HG03575 (cell line): Measurements from ENCODE around the gene CYTH2.

Experiments used
- ATAC-seq: cut with Tn5 transposase; IDR thresholded peaks from one replicate; pipeline ENCODE4 v1.9.1; 2021; ENCODE audit not compliant: unreplicated experiment, insufficient number of reproducible peaks, low FRiP score; ENCODE audit errors: extremely low read depth

CYTH2 gene

DNA sequence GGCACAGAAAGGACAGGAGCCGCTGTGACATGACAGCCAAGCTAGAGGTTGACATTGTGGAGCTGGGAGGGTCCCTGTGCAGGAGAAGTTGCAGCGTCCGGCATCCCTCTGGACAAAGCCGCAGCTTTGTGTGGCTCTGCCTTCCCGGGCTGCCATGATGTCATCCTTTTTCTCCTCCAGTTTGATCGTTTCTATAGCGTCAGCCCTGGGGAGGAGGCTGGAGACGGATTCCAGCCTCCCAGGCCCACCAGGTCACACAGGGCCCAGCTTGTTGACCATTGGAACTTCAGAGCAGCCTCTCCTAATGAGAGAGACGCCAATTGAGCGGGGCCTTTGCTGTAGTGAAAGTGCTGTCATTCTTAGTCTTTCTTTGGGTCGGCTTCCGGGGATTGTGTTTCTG, 17.5 kb upstream of the CYTH2 start:
- no peak for ATAC-seq

DNA sequence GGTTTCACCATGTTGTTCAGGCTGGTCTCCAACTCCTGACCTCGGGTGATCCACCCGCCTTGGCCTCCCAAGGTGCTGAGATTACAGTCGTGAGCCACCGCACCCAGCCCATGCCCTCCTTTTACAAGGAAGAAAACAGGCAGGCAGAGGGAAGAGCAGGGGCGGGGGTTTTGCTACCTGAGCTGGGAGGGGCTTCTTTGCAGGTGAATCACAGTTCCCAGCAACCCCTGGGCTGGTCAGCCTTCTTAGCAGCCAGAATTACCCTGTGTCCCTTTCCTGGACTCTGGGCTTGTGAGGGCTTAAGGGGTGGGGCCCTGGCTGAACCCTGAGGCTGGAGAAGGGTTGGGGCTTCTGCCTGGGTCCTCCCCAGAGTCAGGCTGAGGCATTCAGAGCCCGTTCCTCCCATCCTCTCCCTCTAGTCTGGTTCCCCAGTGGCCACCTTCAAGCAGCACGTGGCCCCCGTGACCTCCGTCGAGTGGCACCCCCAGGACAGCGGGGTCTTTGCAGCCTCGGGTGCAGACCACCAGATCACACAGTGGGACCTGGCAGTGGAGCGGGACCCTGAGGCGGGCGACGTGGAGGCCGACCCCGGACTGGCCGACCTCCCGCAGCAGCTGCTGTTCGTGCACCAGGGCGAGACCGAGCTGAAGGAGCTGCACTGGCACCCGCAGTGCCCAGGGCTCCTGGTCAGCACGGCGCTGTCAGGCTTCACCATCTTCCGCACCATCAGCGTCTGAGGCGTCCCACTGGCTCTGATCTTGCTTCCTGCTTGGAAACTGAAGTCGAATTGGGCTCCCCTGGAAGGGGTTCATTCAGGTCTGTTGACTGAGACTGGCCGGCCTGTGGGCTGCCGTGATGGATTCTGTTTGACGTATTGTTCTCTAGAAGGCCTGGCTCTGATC, 16.6 kb upstream of the CYTH2 start:
- no peak for ATAC-seq

DNA sequence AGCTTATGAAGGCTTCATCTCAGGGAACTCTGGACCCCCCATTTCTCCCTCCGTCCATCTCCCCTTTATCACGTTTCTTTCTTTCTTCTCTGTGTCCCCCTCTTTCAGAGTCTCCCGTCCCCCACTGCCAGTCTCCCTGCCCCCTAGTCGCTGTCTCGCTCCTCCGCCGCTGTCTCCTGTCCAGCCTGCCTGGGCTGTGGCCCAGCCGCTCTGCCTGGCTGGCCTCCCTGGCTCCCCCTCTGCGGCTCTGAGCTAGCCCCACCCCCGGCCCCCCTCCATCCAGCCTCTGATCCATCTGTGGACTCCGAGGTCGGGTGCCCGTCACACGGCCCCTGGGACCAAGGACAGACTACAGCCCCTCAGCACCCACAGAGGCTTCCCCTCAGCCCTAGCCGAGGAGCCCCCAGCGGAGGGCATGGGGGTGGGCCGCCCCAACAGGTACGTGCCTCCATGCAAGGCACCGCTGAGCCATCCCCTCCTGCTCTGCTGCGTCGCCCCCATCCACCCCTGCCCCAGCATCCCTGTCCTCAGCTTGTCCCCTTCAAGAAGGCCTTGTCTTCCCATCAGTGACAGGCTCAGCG, 14.9 kb upstream of the CYTH2 start:
- ATAC-seq: no peak

DNA sequence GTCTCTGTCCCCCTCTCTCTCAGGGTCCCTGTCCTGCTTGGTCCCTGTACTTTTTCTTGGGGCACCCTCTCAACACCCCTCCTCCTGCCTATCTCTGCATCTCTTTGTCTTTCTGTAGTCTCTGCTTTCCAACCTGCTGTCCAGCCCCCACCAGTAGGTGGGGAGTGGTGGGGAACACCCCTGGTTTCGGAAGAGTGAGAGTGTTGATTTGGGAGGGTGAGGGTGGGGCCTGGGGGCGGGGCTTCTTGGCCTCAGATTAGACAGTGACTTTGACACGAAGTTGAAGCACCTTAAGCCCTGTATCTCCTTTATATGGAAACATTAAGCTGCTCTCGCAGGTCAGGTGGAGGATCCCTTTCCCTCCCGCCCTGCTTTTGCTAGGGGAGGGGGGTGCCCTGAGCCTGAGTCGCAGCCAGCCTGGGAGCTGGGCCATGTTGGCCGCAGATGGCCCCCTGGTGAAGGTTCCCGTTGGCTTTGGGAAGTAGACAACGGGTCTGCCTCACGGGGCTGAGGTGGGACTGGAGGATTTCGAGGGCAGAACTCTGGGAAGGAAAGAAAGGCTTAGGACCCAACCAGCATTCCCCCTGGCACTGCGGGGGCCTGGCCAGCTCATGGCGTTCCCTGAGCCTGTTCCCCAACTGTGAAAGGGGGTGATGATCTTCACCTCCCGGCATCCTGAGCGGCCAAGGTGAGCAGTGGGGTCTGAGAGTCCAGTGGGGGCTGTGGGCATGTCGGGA, 13.8 kb upstream of the CYTH2 start, which contains the start of gene KCNJ14:
KCNJ14 (plus strand) TSS at position 404 of the 737 bp plus-strand sequence. CDS start 6,151 bp downstream, outside the sequence.
- ATAC-seq: no peak

DNA sequence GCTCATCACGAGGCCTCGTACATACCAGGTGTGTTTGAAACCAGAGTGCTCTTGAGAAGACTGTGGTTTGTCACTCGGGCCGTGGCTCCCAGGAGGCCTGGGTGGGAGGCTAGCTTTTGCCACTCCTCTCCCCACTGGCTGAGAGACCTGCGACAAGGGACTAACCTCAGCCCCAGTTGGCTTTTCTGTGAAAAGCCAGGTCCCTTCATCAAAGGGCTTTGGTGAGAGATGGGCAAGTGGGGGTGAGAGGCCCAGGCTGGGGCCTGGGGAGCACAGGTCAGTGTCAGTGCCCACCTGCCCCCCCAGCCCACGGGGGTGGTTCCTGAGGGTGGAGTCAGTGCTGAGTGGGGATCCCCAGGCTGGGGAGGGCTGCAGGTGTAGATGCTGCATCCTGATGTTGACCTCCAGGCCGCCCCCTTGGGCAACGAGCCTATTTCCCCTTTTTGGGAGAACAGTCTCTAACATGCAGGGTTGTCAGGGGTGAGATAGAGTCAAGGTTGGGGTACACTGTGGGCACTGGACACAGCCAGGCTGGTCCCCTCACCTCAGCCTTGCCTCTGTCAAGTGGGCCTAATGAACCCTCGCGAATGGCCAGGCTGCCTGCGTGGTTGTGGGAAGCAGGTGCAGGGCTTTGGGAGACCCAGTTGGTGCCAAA, 13.1 kb upstream of the CYTH2 start:
- no peak for ATAC-seq

DNA sequence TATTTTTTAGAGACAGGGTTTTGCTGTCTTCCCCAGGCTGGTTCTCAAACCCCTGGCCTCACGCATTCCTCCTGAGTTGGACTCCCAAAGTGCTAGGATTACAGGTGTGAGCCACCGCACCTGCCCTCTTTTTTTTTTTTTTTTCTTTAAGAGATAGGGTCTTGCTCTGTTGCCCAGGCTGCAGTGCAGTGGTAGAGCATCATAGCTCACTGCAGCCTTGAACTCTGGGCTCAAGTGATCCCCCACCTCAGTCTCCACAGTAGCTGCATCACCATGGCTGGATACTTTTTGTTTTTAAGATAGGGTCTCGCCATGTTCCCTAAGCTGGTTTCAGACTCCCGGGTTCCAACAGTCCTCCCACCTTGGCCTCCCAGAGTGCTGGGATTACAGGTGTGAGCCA, 12.3 kb upstream of the CYTH2 start:
- ATAC-seq: no peak

DNA sequence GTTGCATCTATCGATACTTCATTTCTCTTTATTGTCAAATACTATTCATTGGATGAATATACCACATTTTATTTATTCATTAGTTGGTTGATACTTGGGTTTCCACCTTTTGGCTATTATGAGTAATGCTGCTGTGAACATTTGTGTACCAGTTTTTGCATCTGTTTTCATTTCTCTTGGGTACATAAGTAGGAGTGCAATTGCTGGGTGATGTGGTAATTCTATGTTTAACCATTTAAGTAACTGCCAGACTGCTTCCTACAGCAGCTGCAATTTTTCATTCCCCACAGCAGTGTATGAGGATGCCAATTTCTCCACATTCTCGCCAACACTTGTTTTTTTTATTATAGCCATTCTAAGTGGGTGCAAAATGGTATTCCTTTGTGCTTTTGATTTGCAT, 11.2 kb upstream of the CYTH2 start:
- no peak for ATAC-seq

DNA sequence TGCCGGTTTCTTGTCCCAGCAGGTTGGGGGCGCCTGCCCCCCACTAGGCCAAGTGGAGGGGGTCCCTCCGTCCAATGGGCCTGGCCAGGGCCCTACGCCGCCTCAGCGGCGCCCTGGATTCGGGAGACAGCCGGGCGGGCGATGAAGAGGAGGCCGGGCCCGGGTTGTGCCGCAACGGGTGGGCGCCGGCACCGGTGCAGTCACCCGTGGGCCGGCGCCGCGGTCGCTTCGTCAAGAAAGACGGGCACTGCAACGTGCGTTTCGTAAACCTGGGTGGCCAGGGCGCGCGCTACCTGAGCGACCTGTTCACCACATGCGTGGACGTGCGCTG, 7.6 kb upstream of the CYTH2 start:
- ATAC-seq: no peak

DNA sequence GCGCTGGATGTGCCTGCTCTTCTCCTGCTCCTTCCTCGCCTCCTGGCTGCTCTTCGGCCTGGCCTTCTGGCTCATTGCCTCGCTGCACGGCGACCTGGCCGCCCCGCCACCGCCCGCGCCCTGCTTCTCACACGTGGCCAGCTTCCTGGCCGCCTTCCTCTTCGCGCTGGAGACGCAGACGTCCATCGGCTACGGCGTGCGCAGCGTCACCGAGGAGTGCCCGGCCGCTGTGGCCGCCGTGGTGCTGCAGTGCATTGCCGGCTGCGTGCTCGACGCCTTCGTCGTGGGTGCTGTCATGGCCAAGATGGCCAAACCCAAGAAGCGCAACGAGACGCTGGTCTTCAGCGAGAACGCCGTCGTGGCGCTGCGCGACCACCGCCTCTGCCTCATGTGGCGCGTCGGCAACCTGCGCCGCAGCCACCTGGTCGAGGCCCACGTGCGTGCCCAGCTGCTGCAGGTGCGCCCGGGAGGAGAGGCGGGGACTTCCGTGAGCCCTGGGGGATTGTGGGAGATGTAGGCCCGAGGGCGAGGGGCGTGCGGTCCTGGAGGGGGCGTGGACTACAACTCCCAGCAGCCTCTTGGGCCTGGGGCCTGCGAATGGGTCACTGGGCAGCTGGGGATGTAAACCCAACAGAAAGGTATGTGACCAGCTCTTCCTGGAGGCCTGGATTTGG, 7.0 kb upstream of the CYTH2 start:
- no peak for ATAC-seq

DNA sequence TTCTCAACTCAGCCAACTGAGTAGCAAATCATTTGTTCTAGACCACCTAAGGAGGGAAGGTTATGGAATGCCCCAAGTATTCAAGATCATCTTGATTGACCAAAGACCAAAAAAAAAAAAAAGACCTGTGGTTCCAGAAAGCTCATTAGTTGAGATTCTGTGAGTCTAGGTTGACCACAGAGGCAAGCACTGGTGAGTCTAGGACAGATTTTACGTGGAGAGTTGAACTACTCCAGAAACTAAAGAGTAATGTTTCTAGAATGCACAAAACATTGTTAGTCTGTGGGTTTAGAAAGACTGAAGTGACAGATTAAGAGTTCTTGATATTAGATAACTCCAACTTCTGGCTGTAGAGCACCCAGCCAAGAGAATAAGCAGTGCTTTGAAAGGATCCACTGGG, 4.0 kb upstream of the CYTH2 start:
- no peak for ATAC-seq

DNA sequence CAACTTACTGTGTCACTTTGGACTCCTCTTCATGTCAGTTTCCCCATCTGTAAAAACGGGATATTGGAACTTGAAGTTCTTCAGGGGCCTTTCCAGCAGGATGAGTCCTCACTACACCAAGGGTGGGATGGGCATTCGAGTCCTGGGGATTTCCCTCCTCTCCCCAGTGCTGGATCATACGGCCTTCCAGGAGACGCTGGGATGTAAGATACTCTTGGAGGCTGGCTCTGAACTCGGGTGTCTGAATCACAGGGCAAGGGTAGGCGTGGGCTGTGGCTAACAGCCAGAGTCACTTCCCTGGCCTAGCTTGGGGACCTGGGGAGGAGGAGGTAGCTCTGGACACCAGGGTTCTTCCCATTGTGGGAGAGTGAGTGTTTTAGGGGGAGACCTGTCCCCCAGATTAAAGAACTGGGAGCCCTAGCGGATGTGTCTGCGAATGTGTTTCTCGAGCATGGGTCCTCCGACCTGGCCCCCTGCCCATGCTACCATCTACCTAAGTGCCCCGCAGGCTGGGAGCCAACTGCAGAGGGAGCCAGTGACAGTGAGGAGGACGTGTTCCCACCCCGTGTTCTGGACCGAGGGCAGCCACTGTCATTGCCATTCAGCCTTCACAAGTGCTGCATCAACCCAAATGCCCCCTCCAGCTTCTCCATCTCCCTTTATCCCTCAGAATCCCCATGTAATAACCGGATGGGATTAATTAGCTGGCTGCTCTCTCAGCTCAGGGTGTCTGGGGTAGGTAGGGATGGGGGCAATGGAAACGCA, 2.4 kb upstream of the CYTH2 start:
- ATAC-seq: no peak

DNA sequence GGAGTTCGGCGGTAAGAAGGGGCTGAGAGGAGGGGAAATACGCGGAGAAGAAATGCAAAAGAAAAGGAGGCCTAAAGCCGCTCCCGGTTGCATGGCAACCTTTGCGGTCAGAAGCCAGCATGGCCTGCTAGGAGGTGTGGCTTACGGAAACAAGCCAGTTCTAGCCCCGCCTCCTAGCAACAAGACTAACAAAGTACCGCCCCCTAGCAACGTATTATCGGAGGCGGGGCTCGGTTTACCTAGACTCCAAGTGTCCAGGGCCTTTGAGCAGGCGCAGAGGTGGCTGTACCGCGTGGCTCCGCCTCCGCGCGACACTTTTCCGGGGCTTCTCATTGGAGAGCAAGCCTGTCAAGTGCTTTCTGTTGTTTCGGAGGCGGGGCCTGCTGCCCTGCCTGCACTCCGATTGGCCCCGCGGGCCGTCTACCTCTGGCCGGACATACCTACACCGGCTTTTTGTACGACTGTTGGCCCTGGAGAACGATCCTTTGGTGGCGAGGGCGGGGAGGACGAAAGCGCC, 339 bp upstream of the CYTH2 start:
- ATAC-seq: peak; percentile 78

DNA sequence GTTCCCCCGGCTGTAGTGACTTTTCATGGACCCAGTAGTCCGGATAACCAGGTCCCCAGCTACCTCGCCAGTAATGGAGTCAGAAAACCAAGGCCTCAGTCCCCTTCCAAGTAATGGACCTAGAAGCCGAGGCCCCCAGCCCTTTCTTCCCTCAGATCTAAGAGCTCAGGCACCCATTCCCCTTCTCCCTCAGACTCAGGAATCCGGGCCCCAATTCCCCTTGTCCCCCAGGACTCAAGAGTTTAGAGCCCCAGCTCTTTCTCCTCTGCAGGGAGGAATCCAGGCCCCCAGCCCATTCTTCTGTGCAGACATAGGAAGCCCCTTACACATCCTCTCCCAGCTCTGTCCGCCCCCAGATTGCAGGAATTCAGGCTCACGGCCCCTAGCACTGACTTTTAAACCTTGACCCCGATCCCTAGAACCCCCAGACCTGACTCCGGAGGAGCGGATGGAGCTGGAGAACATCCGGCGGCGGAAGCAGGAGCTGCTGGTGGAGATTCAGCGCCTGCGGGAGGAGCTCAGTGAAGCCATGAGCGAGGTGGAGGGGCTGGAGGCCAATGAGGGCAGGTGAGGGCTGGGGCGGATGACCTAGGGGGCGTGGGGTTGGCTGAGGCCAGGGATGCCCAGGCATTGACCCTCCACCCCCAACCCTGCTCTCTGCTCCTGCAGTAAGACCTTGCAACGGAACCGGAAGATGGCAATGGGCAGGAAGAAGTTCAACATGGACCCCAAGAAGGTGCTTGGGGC, 938 bp downstream of the CYTH2 start:
- no peak for ATAC-seq

DNA sequence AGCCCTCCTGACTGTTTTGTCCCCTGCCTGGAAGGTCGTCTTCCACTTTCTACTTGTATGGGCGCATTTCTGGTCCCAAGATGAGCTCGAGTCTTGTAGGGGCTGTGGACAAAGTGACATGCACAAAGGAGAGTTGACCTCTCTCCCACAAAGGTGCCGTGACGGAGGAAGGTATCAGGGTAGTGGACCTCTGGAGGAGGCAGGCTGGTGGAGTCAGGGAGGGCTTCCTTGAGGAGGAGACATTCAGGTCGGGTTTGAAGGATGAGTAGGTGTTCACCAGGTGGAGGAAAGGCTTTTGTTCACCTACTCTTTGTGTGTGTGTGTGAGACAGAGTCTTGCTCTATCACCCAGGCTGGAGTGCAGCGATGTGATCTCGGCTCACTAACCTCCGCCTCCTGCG, 1.7 kb downstream of the CYTH2 start:
- no peak for ATAC-seq

DNA sequence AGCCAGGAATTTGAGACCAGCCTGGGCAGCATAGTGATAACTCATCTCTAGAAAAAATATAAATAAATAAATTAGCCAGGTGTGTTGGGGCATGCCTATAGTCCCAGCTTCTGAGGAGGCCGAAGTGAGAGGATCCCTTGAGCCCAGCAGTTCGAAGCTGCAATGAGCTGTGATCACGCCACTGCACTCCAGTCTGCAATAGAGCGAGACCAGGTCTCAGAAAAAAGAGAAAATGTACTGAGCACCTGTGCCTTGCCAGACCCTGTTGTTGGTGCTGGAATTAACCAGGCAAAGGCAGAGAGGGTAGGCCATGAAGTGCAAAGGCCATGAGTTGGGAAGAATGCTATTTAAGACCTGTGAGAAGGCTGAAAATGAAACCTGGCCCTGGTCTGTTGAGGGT, 2.7 kb downstream of the CYTH2 start:
- no peak for ATAC-seq

DNA sequence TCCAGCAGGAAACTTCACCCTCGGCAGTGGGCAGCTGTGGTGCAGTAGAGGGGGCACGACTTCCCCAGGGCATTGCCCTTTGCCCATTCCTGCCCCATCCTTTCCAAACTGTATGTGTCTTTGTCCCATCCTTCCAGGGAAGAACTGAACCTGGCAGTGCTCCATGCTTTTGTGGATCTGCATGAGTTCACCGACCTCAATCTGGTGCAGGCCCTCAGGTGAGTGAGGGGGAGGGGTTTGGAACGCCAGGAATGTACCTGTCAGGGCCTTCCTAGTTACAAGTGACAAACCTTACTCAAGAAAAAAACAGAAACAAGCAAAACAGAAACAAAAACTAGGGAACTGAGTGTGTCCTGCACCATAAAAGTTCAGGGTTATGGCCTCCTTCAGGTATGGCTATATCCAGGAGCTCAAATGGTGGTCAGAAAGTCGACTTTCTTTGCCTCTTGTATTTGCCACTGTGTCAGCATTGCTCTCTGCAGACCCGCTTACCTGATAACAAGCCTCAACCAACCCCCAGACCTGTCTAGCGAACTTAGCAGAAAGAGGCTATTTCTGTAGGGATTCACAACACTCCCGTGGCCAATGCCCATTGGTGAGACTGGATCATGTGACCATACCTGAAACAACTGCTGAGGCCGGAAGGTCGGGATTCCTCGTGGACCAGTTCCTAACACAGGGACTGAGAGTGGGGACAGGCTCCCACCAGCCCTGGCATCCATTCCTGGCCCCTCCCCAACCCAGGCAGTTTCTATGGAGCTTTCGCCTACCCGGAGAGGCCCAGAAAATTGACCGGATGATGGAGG, 4.2 kb downstream of the CYTH2 start:
- no peak for ATAC-seq

DNA sequence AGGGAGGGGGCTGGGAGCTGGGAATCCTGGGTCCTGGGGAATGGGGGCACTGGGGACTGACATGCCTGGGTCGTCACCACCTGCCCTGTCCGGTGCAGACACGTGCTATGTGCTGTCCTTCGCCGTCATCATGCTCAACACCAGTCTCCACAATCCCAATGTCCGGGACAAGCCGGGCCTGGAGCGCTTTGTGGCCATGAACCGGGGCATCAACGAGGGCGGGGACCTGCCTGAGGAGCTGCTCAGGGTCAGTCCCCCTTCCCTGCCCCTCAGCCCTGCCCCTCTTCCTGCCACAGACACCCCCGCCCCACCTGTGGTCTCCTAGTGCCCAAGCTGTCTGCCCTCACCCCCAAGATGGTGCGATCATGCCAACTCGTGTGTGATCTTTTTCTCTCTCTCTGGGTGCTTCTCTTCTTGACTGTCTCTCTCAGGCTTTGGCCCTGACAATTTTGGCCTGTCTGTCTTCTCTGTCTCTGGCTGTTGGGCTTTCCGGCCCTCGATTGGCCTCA, 5.0 kb downstream of the CYTH2 start:
- ATAC-seq: no peak
